Right renal pelvis (tissue), 4 donors: ENCODE results near the gene RANBP3. TPM values are rescaled to one million over a fixed set of nuclear protein-coding genes. Genes with fewer than 3 reads are reported as not detected.
"Not testable (repeated sequence)": the region's sequence is repeated elsewhere in the genome, so short reads cannot be mapped to it uniquely, and the experiment has no call there.

Experiments
- DNase-seq, 4 donors: peaks; one replicate each; pipeline ENCODE4 v3.0.0-alpha.2; 2013; ENCODE audit warnings: low read depth in 4 of 4, low spot score in 3 of 4, missing footprints in 1 of 4
- polyA plus RNA-seq, 4 donors: library from polyadenylated mRNA; unstranded; fragments of 120-200 nt; gene quantifications; one replicate each; pipeline ENCODE4 v1.2.1, GENCODE V29; 2013; ENCODE audit not compliant: insufficient read length in 4 of 4

Gene RANBP3
- polyA plus RNA-seq, 4 donors: 71.9 to 79.8 (median 75.2) TPM

DNA sequence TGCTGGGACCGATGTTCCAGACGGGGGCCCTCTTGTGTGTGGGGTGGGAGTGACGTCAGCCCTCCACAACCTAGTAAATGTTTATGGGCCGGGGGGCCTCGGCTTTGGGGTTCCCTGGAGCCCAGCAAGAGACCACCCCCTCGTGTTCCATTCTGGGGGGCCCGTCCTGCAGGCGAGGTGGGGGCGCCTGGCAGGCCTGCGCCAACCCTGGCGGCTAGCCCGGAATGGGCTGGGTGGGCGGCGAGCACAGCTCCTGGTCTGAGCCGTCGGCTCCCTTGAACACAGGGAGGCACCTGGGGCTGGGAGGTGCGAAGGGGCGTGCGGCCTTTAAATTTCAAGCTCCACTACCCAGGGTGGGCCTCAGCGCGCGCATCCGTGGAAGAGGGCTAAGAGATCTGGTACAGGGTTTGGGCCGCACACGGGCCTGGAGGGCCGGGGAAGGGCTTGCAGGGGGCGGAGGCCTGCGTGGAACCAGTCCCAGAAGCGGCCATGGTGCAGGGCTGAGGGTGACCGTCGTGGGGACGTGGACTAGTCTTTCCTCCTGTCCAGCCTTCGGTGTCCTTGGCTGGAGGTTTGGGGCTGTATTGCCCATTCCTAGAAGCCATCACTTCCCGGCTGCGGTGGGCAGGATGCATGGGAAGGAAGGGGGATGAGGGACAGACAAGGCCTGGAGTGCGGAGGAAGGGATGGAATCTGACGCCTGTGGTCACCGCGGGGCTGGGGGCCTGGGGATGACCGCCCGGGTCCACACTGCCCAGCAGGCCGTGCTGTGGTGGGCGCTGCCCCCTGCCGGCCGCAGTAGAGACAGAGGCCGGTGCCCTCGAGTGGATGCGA is 85.8 kb downstream of the RANBP3 start:
- no peak for DNase-seq

DNA sequence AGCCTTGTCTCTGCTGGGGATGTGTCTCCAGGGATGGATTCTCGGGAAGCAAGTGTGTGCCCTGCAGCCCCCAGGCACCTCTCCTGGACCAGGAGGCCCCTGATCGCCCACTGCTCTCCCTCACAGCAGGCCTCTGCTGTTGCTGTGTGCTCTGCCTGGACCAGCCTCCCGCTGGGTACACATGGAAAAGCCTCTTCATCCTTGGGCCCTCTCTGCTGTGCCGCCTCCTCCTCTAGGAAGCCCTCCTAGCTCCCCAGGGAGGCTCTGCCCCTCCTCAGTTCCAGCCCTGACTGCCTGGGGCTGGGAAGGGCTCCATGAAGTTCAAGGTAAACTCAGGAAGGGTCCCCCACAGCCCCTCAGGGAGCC is 86.4 kb downstream of the RANBP3 start:
- no peak for DNase-seq

DNA sequence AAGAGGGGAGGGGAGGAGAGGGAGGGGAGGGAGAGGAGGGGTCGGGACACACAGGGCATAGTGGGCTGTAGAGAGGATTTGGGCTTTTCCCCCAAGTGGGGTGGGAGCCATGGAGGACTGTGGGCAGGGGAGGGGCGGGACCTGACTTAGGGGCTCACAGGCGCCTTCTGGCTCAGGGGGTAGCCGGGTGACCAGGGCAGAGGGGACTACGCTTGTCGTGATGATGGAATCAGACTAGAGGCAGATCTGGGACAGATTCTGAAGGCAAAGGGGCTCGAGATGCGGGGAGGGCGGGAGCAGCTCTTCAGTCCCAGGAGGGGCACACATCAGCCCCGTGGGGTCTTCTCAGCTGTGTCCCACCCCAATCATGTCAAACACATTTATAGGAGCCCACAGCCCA is 87.8 kb downstream of the RANBP3 start:
- DNase-seq: no peak

DNA sequence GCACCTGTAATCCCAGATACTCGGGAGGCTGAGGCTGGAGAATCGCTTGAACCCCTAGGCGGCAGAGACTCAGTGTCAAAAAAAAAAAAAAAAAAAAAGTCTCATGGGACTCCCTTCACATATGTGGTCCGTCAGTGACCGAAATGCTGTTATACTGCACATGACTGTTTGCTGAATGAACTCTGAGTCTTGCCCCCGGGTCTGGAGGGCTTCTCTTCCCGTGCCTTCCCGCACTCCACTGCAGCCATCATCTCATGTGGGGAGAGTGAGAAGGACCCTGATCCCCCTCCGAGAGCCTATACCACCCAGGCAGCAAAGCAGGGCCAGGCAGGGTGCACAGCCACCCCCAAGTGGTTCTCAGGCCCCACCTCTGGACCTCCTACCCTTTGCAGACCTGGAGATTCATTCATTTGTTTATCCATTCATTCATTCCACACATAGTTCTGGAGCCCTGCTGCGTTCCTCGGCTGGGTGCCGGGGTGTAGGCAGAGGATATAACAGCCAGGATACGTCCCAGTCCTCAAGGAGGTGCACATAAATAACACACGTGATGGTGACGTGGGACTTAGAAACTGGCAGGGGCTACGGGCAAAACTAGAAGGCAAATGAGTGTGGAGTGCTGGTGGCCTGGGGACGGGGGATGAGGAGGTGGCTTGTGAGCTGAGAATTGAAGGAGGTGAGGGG is 88.5 kb downstream of the RANBP3 start:
- DNase-seq: no peak

DNA sequence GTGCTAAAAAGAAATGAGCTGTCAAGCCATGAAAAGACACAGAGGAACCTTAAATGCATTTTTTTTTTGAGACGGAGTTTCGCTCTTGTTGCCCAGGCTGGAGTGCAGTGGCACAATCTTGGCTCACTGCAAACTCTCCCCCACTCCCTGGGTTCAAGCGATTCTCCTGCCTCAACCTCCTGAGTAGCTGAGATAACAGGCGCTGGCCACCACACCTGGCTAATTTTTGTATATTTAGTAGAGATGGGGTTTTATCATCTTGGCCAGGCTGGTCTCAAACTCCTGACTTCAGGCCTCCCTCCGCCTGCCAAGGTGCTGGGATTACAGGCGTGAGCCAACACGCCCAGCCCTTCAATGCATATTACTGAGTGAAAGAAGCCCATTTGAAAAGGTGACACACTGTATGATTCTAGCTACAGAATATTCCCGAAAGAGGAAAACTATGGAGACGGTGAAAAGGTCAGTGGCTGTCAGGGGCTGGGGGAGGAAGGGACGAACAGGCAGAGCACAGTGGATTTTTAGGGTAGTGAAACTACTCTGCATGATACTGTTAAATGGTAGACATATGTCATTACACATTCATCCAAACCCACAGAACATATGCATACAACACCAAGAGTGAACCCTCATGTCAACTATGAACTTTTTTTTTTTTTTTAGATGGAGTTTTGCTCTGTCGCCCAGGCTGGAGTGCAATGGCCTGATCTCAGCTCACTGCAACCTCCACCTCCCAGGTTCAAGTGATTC is 93.7 kb downstream of the RANBP3 start:
- not testable (repeated sequence) for DNase-seq

DNA sequence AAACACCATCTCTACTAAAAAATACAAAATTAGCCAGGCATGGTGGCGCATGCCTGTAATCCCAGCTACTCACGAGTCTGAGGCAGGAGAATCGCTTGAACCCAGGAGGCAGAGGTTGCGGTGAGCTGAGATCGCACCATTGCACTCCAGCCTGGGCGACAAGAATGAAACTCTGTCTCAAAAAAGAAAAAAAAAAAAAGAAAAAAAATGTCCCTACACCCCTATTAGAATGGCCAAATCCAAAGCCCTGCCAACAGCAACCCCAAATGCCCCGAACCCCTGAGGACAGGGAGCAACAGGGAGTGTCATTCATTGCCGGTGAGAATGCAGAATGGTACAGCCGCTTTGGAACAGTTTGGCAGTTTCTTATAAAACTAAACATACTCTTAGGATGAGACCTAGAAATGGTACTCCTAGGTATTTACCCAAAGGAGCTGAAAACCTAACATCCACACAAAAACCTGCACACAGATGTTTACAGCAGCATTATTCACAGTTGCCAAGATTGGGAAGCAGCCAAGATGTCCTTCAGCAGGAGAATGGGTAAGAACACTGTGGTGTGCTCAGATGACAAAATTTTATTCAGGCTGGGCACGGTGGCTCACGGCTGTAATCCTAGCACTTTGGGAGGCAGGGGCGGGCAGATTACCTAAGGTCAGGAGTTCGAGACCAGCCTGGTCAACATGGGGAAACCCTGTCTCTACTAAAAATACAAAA is 94.6 kb downstream of the RANBP3 start:
- not testable (repeated sequence) for DNase-seq

DNA sequence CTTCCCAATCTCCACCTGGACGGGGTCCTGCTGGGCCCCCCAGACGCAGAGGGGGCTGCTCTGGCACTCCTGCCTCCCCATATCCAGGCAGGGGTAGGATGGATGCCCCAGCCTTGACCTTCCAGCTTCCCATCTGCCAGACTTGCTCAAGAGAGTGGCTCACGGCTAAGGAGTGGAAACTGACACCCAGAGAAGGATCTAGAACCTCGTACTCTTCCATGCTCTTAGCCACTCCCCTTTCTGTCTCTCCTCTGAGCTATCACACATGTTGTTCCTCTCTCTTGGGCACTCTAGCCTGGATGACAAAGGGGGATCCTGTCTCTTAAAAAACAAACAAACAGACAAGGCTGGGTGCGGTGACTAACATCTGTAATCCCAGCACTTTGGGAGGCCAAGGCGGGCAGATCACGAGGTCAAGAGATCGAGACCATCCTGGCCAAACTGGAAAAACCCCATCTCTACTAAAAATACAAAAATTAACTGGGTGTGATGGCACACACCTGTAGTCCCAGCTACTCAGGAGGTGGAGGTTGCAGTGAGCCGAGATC is 95.4 kb downstream of the RANBP3 start:
- no peak for DNase-seq

DNA sequence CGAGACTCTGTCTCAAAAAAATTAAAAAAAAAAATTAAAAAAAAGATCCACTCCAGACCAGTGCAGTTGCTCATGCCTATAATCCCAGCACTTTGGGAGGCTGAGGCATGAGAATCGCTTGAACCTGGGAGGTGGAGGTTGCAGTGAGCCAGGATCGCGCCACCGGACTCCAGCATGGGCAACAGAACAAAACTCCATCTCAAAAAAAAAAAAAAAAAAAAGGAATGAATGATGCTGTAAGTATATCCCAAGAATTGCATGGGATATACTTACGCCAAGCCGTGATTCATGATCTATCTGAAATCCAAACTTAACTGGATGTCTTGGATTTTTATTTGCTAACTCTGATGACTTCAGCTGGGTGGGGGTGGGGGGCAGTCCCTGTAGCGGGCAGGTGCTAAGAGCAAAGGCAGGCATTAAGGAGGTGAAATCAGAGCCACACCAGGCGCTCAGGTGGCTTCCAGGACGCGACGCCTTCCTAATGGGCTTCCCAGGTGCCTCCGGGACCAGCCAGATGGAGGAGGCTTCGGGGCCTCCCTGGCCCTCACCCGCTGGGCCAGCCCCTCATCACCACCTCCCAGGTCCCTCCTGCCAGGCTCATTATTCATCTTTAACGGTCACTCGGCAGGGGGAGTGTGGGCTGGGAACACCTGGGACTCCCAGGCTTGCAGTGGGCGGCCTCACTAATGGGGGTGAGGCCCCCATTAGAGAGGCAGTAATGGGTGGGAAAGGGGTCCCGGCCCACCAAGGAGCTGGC is 96.2 kb downstream of the RANBP3 start:
- no peak for DNase-seq

DNA sequence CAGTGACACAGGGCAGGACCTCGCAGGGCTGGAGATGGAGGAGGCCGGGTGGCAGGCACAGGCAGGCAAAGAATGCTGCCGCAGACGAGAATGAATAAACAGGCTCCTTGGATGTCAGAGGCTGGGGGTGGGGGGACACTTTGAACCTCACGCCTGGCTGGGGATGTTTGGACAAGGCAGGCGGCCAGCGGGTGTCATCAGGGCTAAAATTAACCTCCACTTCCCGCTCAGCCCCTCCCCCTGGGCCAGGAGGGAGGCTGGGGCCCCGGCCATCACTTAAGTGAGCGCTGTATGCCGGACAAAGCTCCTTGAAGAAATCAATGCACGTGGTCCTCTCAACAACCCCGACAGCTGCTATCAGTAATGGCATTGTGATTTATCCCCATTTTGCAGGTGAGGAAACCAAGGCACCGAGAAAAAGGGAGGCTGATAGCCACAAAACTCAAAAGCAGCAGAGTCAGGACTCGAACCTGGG is 97.3 kb downstream of the RANBP3 start:
- peak in 1 of 4 donors; percentile 49 for DNase-seq

DNA sequence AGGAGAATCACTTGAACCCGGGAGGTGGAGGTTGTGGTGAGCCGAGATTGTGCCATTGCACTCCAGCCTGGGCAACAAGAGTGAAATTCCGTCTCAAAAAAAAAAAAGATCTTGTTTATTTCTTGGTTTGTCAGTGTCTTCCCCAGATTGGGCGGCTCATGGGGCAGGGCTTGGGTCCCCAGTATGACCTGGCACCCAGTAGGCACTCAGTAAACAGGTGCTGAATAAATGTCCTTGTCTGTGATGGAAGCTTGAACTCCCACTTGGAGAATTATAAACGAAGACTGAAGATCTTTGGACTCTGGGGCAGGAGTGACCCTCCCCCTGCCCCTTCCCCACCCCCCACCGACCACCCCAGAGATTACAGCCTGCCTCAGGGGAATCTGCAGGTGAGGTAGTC is 97.7 kb downstream of the RANBP3 start:
- no peak for DNase-seq

DNA sequence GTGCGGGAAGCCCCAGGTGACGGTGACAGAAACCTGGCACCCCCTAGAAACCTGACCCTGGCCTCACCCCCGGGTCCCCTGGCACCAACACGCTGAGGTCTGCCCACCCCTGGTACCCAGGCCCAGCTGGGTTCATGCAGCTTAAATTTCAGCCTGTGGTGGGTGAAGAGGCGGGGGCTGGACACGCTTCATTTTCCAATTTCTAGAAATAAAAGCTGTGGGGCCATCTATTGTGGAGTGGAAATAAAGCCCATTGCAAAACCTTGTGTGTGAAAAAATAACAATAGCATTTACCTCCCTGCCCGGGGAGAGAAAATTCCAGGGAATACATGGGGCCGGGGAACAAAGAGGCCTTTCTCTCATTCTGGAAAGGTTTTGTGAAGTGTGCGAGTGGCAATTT is 100.1 kb downstream of the RANBP3 start:
- no peak for DNase-seq

DNA sequence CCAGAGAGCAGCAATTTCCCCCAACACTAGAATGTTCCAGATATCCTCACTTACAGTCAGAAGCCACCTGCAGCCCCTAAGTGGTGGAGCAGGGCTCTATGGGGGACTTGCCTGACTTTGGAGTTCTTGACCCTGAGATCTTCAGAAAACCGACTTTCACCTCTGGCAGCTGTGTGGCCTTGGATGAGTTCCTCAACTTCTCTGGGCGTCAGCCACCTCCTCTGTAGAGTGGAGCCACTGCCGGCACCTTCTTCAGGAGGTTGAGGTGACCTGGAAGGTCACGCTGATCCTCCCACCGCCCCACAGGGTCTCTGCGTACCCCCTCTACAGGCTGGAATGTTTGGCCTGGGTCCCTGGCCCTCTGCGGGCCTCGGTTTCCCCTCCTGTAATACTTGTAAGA is 100.5 kb downstream of the RANBP3 start:
- DNase-seq: no peak

DNA sequence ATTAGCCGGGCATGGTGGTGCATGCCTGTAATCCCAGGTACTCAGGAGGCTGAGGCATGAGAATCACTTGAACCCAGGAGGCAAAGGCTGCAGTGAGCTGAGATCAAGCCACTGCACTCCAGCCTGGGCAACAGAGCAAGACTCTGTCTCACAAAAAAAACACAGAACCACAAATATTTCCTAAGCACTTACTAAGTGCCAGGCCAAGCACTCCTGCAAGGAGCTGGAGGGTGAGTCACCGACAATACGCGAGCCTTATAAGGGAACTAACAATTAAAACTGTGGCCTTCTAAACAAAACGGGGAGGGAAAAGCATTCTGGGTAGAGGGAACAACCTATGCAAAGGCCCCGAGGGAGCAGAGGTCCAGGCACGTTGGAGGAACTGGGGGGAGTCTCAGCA is 103.4 kb downstream of the RANBP3 start:
- not testable (repeated sequence) for DNase-seq

DNA sequence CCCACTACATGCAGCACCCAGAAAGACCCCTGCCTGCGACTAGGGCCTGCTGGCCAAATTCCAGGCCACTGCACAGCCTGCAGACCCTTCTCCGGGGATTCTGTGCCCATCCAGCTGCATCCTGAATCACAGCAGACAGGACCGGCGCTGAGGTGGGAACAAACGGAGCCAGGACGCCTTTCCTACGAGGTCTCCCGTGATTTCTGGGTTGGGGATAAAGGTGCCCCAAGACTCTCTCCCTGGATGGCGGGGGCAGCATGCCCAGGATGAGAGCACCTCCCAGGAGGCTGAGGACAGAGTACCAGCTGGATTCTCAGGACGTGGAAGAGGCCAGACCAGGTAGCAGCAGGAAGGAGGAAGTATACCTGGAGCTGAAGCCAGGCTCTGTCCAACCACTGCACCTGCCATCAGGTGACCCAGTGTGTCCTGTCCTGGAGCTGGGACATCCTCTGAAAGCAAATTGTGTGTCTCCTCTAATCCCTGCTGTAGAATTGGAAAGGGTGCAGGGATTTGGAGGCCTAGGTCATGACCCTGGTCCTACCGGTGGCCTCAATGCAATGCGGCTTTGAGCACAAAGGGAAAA is 104.2 kb downstream of the RANBP3 start:
- DNase-seq: no peak

DNA sequence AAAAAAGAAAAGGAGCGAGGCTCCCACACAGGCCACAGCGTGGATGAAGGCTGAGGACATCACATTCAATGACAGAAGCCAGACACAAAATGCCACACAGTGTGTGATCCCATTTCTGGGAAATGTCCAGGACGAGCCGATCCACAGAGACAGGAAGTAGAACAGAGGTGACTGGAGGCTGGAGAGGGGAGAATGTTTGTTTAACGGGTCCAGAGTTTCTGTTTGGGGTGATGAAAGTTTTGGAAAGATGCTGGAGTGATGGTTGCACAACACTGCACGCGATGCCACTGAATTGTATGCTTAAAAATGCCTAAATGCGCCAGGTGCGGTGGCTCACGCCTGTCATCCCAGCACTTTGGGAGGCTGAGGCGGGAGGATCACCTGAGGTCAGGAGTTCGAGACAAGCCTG is 107.0 kb downstream of the RANBP3 start:
- no peak for DNase-seq

DNA sequence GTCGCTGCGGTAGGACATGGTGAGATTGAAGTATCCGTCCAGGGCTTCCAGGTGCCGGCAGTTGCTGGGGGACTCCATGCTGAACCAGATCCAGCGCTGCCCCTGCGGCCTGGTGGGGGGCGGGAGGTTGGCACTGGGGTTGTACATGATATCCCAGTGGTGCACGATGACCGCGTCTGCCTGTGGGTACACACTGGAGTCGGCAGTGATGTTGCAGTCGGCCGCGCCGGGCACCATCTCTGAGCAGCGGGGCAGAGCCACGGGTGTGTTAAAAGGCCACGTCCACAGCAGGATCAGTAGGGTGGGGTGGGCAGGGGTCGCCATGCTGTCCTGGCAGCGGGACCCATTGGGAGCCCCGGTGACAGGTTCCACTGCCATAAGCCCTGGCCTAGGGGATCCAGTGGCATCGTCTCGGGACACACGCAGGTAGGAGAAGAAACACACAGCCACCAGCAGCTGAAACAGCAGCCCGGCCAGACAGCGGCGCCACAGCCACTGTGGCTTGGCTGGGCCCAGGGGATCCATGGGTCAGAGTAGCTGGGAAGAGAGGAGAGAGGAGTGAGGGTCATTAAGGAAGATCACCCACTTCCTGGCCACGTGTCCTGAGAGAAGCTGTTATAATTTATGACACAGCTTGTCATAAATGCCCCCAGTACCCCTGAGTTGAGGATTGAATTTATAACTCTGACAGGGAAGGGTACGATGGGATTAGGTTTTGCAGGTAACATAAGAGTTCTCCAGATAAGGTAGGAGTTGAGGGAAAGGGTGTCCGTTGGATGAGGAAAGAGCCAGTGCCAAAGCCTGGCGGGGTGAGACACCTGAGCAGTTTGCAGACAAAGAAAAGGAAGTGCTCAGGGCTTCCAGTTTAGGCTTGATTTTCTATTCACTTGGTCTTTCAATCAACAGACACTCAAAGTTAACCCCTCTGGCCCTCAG is 110.5 kb downstream of the RANBP3 start:
- no peak for DNase-seq
